LNCaP clone FGC (cell line): ENCODE results near the gene FBXO11.

Experiments
- DNase-seq: peaks from one replicate; pipeline ENCODE4 v3.0.0-alpha.2; 2011; ENCODE audit warnings: low read depth
- H3K4me3 ChIP-seq: 2 replicates; pipeline ENCODE4 v1.5.1; 2011; ENCODE audit warnings: mild to moderate bottlenecking, low read depth, low read length, control low read depth
- TF ChIP-seq, protein P1 (sequence below): IDR thresholded peaks from 2 replicates; pipeline ENCODE4 v1.5.1; 2012; ENCODE audit warnings: mild to moderate bottlenecking; ENCODE audit not compliant: control insufficient read depth, insufficient read depth; ENCODE audit errors: extremely low read depth

The FBXO11 gene

DNA sequence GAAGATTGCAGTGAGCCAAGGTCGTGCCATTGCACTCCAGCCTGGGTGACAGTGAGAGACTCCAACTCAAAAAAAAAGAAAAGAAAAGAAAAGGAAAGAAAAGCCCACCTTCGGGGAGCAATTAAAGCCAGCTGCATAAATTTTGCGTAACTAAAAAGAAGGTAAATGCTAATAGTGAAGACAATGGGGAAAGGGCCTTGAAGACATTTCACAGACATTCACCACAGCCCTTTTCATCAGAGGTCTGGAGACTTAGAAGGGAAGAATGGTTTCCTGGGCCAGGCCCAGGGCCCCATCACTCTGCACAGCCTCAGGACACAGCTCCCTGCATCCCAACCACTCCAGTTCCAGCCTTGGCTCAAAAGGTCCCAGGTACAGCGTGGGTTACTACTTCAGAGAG lies 158.4 kb downstream of the FBXO11 start:
- DNase-seq: no peak
- TF ChIP-seq, protein P1, sequence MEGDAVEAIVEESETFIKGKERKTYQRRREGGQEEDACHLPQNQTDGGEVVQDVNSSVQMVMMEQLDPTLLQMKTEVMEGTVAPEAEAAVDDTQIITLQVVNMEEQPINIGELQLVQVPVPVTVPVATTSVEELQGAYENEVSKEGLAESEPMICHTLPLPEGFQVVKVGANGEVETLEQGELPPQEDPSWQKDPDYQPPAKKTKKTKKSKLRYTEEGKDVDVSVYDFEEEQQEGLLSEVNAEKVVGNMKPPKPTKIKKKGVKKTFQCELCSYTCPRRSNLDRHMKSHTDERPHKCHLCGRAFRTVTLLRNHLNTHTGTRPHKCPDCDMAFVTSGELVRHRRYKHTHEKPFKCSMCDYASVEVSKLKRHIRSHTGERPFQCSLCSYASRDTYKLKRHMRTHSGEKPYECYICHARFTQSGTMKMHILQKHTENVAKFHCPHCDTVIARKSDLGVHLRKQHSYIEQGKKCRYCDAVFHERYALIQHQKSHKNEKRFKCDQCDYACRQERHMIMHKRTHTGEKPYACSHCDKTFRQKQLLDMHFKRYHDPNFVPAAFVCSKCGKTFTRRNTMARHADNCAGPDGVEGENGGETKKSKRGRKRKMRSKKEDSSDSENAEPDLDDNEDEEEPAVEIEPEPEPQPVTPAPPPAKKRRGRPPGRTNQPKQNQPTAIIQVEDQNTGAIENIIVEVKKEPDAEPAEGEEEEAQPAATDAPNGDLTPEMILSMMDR: no peak
- H3K4me3 ChIP-seq: no peak overlapping the region

DNA sequence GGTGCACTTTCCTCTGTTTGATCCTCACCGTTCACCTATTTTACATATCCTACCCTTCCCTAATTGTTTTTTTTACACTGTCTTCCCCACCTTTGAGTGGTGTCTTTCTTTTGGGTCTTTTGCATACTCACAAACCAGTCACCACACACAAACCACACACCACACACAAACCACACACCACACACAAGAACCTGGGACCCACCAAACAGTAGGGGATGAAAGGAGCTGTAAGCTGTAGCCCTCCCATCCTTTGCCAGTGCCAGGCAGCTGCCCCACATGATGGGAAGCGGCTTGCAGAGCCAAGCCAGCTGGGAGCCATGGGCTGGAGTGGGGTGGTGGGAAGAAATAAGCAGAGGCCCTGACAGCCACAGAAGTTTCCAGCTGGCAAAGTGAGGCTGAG lies 162.2 kb downstream of the FBXO11 start:
- TF ChIP-seq, protein P1: no peak
- no peak for DNase-seq
- H3K4me3 ChIP-seq: no peak overlapping the region

DNA sequence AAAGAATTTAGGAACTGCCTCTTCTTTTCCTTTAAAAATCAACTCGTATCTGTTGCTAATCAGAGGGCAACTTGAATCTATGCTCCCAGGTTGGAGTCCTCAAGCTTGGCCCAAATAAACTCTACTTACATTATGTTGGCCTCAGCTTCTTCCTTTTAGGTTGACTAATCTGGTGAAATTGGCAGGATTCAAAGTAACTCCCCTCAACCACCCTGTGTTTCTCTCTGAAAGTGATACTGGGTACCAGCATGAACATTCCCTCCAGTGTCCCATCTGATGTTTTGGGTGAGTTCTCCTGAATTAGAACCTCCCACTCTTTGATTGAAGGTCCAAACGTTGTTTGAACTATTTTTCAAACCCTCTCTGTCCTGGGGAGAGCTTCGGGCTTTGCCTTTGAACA lies 164.7 kb downstream of the FBXO11 start:
- TF ChIP-seq, protein P1: no peak
- no peak overlapping the region for H3K4me3 ChIP-seq

DNA sequence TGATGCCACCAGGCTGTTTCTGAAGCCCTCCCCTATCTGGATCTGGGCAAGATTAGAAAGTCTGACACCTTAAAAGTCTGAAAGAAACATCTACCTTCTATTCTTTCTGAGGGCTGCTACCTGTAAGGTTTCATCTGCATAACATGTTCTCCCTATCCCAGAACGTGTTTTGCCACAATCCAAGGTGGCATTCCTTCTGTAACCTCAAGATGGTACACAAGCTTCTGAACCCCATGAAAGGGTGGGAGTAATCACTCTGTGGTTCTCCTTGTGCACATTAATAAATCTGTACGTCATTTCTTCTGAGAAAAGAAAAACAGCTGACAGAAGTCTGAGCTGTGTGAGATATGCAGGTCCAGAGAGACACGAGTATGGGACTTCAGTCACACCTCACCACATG lies 165.2 kb downstream of the FBXO11 start:
- TF ChIP-seq, protein P1: no peak
- no peak overlapping the region for H3K4me3 ChIP-seq
- no peak for DNase-seq

More for the DNA sequence above, 164.7 kb downstream of the FBXO11 start:
- no peak for DNase-seq
